GM21717 (cell line): ENCODE measurements around the gene TRIP6.

ENCODE experiments used
- ATAC-seq: cut with Tn5 transposase; IDR thresholded peaks from one replicate; pipeline ENCODE4 v1.9.1; 2021; ENCODE audit warnings: mild to moderate bottlenecking, moderate library complexity; ENCODE audit not compliant: unreplicated experiment

Gene TRIP6

GRCh38 chr7:100867040-100867775 lies at the start of gene TRIP6:
TSS of gene TRIP6 (plus strand) at chr7:100867387. CDS start at chr7:100867498, 111 bp downstream.
- no peak for ATAC-seq

- ATAC-seq, result no peak
Measured at GRCh38 chr7:100818366-100818765, 48.8 kb upstream of the TRIP6 start.

- no peak for ATAC-seq
Measured at GRCh38 chr7:100818825-100819224, 48.4 kb upstream of the TRIP6 start.

GRCh38 chr7:100819586-100819985 lies 47.6 kb upstream of the TRIP6 start:
- no peak for ATAC-seq

GRCh38 chr7:100822236-100823139 lies 44.7 kb upstream of the TRIP6 start:
- ATAC-seq, result no peak

GRCh38 chr7:100823140-100823525 lies 44.1 kb upstream of the TRIP6 start:
- no peak for ATAC-seq

- no peak for ATAC-seq
Measured at GRCh38 chr7:100823534-100823933, 43.7 kb upstream of the TRIP6 start.

GRCh38 chr7:100824499-100825214 lies 42.5 kb upstream of the TRIP6 start:
- ATAC-seq, result no peak

GRCh38 chr7:100825215-100825671 lies 41.9 kb upstream of the TRIP6 start:
- no peak for ATAC-seq

- ATAC-seq, result no peak
Measured at GRCh38 chr7:100825751-100826513, 41.3 kb upstream of the TRIP6 start.

- no peak for ATAC-seq
Measured at GRCh38 chr7:100826514-100827329, 40.5 kb upstream of the TRIP6 start.

GRCh38 chr7:100827330-100828226 lies 39.6 kb upstream of the TRIP6 start, which contains the start of gene EPHB4:
TSS of gene EPHB4 (minus strand) at chr7:100827523. CDS start at chr7:100827030, 493 bp downstream.
- no peak for ATAC-seq

- ATAC-seq, result no peak
Measured at GRCh38 chr7:100829150-100829716, 38.0 kb upstream of the TRIP6 start.

- no peak for ATAC-seq
Measured at GRCh38 chr7:100830396-100830795, 36.8 kb upstream of the TRIP6 start.

GRCh38 chr7:100832281-100832633 lies 34.9 kb upstream of the TRIP6 start:
- no peak for ATAC-seq

- ATAC-seq, result no peak
Measured at GRCh38 chr7:100835903-100836811, 31.0 kb upstream of the TRIP6 start.

GRCh38 chr7:100836812-100837098 lies 30.4 kb upstream of the TRIP6 start:
- ATAC-seq, result no peak
